Measurements from ENCODE around the gene ETS1.

DNA sequence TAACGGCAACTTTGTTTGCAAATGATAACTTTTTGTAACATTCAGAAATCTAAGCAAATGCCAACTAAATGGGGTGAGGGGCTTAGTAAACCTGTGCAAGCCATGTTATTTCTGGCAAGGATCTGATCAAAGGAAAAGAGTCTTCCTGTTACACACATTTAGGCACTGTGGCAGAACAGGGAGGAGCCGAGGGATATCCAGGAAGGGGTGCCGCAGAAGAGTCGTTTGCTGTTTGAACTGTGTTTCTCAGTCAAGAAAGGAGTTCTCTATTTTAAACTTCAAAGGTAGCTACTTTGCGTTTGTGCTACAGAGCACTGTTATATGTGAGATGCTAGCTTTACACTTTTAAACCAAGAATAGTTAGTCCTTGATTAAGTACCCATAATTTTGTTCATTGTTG, 175.5 kb downstream of the ETS1 start:
- TF ChIP-seq, protein P1, sequence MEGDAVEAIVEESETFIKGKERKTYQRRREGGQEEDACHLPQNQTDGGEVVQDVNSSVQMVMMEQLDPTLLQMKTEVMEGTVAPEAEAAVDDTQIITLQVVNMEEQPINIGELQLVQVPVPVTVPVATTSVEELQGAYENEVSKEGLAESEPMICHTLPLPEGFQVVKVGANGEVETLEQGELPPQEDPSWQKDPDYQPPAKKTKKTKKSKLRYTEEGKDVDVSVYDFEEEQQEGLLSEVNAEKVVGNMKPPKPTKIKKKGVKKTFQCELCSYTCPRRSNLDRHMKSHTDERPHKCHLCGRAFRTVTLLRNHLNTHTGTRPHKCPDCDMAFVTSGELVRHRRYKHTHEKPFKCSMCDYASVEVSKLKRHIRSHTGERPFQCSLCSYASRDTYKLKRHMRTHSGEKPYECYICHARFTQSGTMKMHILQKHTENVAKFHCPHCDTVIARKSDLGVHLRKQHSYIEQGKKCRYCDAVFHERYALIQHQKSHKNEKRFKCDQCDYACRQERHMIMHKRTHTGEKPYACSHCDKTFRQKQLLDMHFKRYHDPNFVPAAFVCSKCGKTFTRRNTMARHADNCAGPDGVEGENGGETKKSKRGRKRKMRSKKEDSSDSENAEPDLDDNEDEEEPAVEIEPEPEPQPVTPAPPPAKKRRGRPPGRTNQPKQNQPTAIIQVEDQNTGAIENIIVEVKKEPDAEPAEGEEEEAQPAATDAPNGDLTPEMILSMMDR (IDR thresholded peaks at IDR 0.05), result no peak
- TF ChIP-seq SIN3A (IDR thresholded peaks at IDR 0.05; ENCODE audit: borderline replicate concordance, insufficient read depth, low read depth, low read length), result no peak
- TF ChIP-seq, protein P2, sequence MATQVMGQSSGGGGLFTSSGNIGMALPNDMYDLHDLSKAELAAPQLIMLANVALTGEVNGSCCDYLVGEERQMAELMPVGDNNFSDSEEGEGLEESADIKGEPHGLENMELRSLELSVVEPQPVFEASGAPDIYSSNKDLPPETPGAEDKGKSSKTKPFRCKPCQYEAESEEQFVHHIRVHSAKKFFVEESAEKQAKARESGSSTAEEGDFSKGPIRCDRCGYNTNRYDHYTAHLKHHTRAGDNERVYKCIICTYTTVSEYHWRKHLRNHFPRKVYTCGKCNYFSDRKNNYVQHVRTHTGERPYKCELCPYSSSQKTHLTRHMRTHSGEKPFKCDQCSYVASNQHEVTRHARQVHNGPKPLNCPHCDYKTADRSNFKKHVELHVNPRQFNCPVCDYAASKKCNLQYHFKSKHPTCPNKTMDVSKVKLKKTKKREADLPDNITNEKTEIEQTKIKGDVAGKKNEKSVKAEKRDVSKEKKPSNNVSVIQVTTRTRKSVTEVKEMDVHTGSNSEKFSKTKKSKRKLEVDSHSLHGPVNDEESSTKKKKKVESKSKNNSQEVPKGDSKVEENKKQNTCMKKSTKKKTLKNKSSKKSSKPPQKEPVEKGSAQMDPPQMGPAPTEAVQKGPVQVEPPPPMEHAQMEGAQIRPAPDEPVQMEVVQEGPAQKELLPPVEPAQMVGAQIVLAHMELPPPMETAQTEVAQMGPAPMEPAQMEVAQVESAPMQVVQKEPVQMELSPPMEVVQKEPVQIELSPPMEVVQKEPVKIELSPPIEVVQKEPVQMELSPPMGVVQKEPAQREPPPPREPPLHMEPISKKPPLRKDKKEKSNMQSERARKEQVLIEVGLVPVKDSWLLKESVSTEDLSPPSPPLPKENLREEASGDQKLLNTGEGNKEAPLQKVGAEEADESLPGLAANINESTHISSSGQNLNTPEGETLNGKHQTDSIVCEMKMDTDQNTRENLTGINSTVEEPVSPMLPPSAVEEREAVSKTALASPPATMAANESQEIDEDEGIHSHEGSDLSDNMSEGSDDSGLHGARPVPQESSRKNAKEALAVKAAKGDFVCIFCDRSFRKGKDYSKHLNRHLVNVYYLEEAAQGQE (IDR thresholded peaks at IDR 0.05; ENCODE audit: insufficient read depth in 1 of 2, low read depth in 2 of 2, low read length in 1 of 2), result no peak
- no peak for TF ChIP-seq TCF7L2 (IDR thresholded peaks at IDR 0.05; ENCODE audit: low read depth, low read length)
